Measurements from ENCODE around the gene APOL1. TPM values are rescaled to one million over a fixed set of nuclear protein-coding genes. Genes with fewer than 3 reads are reported as not detected.
"Not testable (repeated sequence)": the region's sequence is repeated elsewhere in the genome, so short reads cannot be mapped to it uniquely, and the experiment has no call there.

APOL1 gene, protein sequence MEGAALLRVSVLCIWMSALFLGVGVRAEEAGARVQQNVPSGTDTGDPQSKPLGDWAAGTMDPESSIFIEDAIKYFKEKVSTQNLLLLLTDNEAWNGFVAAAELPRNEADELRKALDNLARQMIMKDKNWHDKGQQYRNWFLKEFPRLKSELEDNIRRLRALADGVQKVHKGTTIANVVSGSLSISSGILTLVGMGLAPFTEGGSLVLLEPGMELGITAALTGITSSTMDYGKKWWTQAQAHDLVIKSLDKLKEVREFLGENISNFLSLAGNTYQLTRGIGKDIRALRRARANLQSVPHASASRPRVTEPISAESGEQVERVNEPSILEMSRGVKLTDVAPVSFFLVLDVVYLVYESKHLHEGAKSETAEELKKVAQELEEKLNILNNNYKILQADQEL
- 145 TPM for total RNA-seq

DNA sequence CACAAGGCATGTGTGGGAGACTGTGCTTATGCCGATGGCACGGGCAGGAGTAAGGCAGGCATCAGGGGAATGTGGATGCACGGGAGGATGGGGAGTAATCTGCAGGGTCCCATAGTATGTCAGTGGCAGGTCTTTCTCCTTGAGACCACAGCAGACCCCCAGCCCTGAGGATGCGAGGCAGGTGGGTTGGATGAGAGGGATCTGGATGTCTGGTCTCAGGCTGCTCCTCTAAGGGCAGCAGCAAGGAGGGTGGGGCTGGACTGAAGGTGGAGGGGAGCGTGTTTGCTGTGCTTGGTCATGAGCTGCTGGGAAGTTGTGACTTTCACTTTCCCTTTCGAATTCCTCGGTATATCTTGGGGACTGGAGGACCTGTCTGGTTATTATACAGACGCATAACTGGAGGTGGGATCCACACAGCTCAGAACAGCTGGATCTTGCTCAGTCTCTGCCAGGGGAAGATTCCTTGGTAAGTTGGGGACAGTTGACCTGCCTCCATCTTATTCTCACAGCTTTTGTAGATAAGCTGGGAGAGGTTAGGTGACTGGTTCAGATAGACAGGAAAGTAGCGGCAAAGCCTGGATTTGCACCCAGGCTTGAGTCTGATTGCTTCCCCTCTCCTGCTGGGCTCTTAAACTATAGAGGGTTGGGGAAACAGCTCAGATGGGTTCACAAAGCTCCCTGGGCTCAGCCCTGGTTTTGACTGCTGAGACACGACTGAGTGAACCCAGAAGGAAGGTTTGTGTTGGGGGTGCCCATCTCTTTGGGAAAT, at the start of gene APOL1:
Gene APOL1 (plus strand): TSS at position 380 of the 769 bp plus-strand sequence. CDS start 1,823 bp downstream, outside the sequence.
- peak; percentile 68 for DNase-seq (ENCODE audit: low spot score)

GRCh38 chr22:36203441-36203840, 49.5 kb upstream of the APOL1 start:
- DNase-seq (ENCODE audit: low spot score), result not testable (repeated sequence)

DNA sequence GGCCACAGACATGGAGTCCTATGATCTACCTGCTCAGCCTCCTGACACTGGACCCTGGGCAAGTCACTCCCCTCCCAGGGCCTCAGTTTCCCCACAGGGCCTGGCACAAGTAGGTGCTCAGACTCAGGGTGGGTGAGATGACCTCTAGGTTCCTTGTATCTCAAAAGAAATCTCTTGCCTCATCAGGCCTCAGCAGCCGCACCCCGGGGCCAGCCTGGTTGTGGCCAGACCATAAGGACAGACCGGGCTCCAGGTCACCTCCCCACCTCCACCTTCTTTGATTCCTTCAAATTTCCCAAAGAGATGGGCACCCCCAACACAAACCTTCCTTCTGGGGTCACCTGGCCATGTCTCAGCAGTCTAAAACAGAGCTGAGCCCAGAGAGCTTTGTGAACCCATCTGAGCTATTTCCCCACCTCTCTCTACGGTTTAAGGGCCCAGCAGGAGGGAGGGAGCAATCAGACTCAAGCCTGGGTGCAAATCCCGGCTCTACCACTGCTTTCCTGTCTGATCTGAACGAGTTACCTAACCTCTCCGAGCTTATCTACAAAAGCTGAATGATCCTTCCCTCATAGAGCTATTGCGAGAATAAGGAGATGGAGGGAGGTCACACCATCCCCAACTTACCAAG, 48.8 kb upstream of the APOL1 start:
- DNase-seq (ENCODE audit: low spot score), result no peak

GRCh38 chr22:36204632-36205015, 48.3 kb upstream of the APOL1 start:
- DNase-seq (ENCODE audit: low spot score), result no peak

GRCh38 chr22:36205573-36205972, 47.4 kb upstream of the APOL1 start:
- DNase-seq (ENCODE audit: low spot score), result not testable (repeated sequence)

- no peak for DNase-seq (ENCODE audit: low spot score)
These were observed 46.7 kb upstream of the APOL1 start for GRCh38 chr22:36206255-36206654.

- no peak for DNase-seq (ENCODE audit: low spot score)
These were observed 44.7 kb upstream of the APOL1 start for GRCh38 chr22:36208162-36208765.

DNA sequence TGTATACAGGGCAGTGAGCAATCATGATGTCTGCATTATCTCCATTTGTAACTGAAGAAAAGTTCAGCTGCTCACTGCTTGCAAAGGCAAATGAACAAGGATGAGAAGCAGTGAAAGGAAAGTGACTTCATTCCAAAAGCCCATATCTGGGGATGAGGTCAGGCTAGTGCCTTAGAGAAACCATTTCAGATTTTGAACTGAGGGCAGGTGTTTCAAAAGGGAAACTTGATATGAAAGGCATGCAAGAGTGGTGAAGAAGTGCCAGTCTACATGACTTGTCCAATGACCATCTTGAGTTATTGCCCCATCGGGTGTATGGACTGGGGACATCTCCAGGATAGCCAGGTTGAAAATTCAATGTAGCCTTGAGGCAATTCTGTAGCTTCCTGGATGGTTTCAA, 44.0 kb upstream of the APOL1 start:
- DNase-seq (ENCODE audit: low spot score), result no peak

DNA sequence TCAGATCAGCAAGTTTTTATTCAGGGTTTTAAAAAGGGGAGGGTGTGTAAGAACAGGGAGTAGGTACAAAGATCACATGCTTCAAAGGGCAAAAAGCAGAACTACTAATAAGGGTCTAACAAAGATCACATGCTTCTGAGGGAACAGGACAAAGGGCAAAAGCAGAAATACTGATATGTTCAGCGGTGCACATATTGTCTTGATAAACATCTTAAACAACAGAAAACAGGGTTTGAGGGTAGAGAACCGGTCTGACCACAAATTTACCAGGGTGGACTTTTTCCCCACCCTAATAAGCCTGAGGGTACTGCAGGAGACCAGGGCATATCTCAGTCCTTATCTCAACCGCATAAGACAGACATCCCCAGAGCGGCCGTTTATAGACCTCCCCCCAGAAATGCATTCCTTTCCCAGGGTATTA, 43.4 kb upstream of the APOL1 start:
- not testable (repeated sequence) for DNase-seq (ENCODE audit: low spot score)

GRCh38 chr22:36210224-36210623, 42.7 kb upstream of the APOL1 start:
- DNase-seq (ENCODE audit: low spot score), result no peak

- DNase-seq (ENCODE audit: low spot score), result no peak
These were observed 41.6 kb upstream of the APOL1 start for GRCh38 chr22:36211237-36211861.

DNA sequence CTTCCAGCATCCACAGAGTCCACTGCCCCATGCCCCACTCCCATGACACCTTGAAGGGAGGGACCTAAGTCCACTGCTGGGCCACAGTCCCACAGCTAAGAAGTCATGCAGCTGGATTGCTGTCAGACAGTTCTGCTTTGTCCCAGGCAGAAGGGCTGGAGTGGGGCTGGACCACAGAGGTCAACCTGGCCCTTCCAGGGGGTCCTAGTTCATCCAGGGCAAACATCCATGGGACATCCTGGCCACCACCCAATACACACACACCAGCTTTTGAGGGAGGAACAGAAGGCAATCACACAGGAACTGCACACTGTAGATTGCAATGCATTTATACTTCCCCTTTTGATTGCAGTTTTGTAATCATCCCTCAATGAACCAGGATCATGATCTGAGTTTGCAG, 40.0 kb upstream of the APOL1 start:
- DNase-seq (ENCODE audit: low spot score), result no peak

GRCh38 chr22:36213586-36213985, 39.3 kb upstream of the APOL1 start:
- no peak for DNase-seq (ENCODE audit: low spot score)

DNA sequence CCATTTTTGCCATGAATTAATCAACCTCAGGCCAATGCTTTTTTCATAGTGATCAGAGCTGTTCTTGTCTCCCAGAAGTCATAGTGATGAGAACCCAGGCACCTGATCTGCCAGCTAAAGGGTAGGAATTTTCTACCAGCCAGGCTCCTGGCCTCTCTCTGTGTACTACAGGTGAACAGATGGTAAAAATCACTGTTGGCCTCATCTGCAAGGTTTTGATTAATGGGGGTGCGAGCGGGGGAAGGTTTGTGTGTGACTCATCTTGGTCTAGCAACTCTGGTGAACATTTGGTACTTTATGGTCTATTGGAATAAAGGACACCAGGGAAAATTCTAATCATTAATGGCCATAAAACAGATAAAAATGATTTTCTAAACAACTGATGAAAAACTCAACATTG, 37.0 kb upstream of the APOL1 start:
- no peak for DNase-seq (ENCODE audit: low spot score)

DNA sequence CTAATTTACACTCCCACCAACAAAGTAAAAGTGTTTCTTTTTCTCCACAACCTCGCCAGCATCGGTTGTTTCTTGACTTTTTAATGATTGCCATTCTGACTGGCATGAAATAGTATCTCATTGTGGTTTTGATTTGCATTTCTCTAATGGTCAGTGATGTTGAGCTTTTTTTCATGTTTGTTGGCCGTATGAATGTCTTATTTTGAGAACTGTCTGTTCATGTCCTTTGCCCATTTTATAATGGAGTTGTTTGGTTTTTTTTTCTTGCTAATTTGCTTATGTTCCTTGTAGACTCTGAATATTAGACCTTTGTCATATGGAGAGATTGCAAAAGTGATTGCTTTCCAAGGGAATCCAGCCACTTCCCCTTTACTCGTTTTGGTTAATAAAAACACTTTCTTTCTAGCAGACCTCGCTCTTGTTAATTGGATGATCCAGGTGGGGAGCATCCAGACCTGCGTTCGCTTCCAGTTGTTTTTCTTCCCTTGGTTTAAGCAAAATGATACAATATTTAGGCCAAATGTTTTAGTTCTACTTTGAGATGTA, 34.2 kb upstream of the APOL1 start:
- no peak for DNase-seq (ENCODE audit: low spot score)

DNA sequence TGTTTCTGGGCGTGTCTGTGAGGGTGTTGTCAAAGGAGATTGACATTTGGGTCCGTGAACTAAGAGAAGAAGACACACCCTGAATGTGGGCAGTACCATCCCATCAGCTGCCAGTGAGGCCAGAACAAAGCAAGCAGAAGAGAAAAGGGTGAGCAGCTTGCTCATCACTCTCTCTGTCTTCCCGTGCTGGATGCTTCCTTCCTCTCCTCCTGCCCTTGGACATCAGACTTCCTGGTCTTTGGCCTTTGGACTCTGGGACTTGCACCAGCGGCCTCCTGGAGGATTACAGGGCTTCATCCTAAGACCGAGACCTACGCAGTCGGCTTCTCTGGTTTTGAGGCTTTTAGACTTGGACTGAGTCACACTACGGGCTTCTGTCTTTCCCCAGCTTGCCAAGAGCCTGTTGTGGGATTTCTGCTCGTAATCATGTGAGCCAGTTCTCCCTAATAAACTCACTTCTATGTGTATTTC, 32.4 kb upstream of the APOL1 start:
- peak; percentile 50 for DNase-seq (ENCODE audit: low spot score)

DNA sequence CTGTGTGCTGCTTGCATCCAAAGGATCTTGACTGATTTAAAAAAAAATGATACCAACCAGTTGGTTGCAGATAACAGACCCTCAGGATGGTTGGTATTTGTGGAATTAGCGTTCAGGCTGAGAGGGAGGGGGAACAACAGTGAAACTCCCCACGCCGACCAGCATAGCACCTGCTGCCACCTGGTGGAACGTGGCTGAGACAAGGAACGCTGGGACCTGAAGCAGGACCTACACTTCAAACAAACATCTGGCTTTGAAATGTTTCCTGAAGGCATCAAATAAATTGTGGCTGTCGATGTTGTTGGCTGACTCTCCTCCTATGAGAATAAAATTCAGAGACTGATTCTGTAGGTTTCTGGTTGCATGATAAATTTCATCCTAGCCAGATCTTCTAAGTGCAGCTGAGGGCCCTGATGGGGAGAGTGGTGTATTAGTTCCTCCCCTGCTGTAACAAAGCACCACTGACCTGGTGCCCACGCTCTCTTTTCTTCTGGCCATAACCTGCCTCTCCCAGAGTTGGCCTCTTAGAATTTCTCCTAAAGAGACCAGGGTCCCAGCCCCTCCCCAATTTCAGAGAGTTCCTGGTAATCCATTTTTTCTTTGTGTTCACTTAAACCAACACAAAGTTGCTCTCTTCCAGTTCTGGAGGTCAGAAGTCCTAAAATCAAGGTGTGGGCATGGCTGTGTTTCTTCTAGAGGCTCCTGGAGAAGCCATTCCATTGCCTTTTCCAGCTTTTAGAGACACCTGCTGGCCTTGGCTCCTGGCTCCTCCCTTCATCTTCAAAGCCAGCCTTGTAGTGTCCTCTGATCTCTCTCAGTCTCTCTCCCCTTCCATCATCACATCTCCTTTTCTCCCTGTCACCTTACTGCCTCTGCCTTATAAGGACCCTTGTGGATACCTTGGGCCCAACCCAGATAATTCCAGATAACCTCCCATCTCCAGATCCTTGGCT, 30.9 kb upstream of the APOL1 start:
- no peak for DNase-seq (ENCODE audit: low spot score)

DNA sequence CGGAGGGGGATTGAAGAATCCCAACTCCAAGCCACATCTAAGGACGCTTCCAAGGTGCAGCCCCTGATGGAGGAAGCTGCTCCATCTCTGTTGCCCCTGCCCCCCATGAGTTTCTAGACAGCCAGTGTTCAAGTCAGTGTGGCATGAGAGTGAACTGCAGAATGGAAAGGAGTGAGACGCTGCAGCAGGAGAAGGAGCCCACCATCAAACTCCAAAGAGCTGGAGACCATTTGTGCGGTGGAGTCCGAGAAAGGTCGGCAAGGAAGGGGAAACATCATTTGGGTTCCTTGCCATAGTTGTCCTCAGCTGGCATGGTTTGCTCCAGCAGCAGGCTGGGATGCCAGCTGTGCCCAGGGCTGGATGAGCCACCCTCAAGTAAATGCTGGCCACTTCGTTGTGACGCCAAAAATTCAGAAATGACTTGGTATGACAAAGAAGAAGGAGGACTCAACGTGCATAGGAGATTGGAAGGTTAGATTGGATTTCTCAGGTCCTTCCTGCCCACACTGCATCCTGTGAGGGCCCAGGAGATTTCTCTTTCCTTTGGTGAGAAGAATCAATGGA, 30.0 kb upstream of the APOL1 start:
- DNase-seq (ENCODE audit: low spot score), result no peak

DNA sequence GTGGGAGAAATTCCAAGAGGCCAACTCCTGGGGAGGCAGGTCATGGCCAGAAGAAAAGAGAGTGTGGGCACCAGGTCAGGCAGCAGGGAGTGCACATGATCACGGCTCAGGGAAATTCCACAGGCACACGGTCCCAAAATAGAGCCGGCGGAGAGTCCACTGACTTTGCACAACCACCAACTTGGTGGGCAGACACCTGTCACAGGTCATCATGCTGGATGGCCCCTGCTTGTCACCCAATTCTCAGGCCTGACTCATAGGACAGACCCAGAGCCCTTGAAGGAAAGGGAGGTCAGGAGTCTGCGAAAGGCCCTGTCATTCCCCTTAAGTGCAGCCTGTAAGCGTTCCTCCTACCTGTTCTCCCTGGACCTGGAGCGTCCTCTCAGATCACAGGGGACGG, 29.4 kb upstream of the APOL1 start:
- DNase-seq (ENCODE audit: low spot score), result no peak

GRCh38 chr22:36224245-36224644, 28.7 kb upstream of the APOL1 start:
- no peak for DNase-seq (ENCODE audit: low spot score)
